ENCODE results near the gene SLC39A6.
"Not testable (repeated sequence)": the region's sequence is repeated elsewhere in the genome, so short reads cannot be mapped to it uniquely, and the experiment has no call there.

Gene SLC39A6

GRCh38 chr18:36066001-36066400 lies 63.1 kb downstream of the SLC39A6 start:
- H3K4me2 ChIP-seq (ENCODE audit: low read length) = peak overlapping the region; percentile 82
- no peaks in the 10 kb centered on the region for H3K4me1 ChIP-seq (ENCODE audit: control insufficient read depth, low read depth, low read length)
- H3K23ac ChIP-seq (ENCODE audit: low read length) = no peak overlapping the region
- H2AK5ac ChIP-seq (ENCODE audit: low read length) = no peak overlapping the region
- H3K9ac ChIP-seq (ENCODE audit: low read length) = peak overlapping the region; percentile 96
- no peaks in the 10 kb centered on the region for H3K36me3 ChIP-seq (ENCODE audit: control insufficient read depth, insufficient read depth, low read length)
- no CpG with 5 or more reads among the region's 5 CpGs for WGBS (ENCODE audit: extremely low coverage, insufficient coverage, low lambda C conversion rate)
- H3K4me3 ChIP-seq (ENCODE audit: low read length) = peak overlapping the region; percentile 19
- H3K27me3 ChIP-seq (ENCODE audit: insufficient read depth, low read length, poor library complexity) = no peaks in the 10 kb centered on the region
- H2BK15ac ChIP-seq (replicated peaks; ENCODE audit: low read depth) = no peak overlapping the region
- peaks cover 1% of the 10 kb centered on the region for H3K79me1 ChIP-seq (ENCODE audit: low read length)
- no peak for DNase-seq
- no peak overlapping the region for H2BK120ac ChIP-seq (ENCODE audit: low read depth, low read length)
- H3K18ac ChIP-seq (ENCODE audit: low read length) = no peak overlapping the region
- H2BK5ac ChIP-seq (ENCODE audit: low read length) = no peak overlapping the region
- H4K8ac ChIP-seq (ENCODE audit: low read depth, low read length) = no peak overlapping the region
- H3K56ac ChIP-seq (ENCODE audit: low read length) = peak overlapping the region; percentile 73
- no peak overlapping the region for H3K4ac ChIP-seq (ENCODE audit: low read depth, low read length)
- H3K79me2 ChIP-seq (ENCODE audit: control insufficient read depth, insufficient read depth, low read length) = peaks cover 52% of the 10 kb centered on the region
- no peak overlapping the region for H3K27ac ChIP-seq (ENCODE audit: low read depth, low read length)
- H4K5ac ChIP-seq (ENCODE audit: low read length) = no peak overlapping the region

GRCh38 chr18:36064809-36065079 lies 64.4 kb downstream of the SLC39A6 start:
- WGBS (ENCODE audit: extremely low coverage, insufficient coverage, low lambda C conversion rate) = no CpG with 5 or more reads among the region's 9 CpGs
- H4K8ac ChIP-seq (ENCODE audit: low read depth, low read length) = not testable (repeated sequence)

GRCh38 chr18:36064027-36064808 lies 64.9 kb downstream of the SLC39A6 start:
- no CpG with 5 or more reads among the region's 31 CpGs for WGBS (ENCODE audit: extremely low coverage, insufficient coverage, low lambda C conversion rate)
- H3K79me1 ChIP-seq (ENCODE audit: low read length) = peaks cover 1% of the 10 kb centered on the region
- H3K4ac ChIP-seq (ENCODE audit: low read depth, low read length) = no peak overlapping the region
- no peak overlapping the region for H3K4me3 ChIP-seq (ENCODE audit: low read length)
- H3K56ac ChIP-seq (ENCODE audit: low read length) = no peak overlapping the region
- H3K4me2 ChIP-seq (ENCODE audit: low read length) = no peak overlapping the region
- no peaks in the 10 kb centered on the region for H3K27me3 ChIP-seq (ENCODE audit: insufficient read depth, low read length, poor library complexity)
- no peak overlapping the region for H4K5ac ChIP-seq (ENCODE audit: low read length)
- no peak overlapping the region for H2BK120ac ChIP-seq (ENCODE audit: low read depth, low read length)
- H2BK5ac ChIP-seq (ENCODE audit: low read length) = no peak overlapping the region
- H3K4me1 ChIP-seq (ENCODE audit: control insufficient read depth, low read depth, low read length) = no peaks in the 10 kb centered on the region
- H3K23ac ChIP-seq (ENCODE audit: low read length) = no peak overlapping the region
- H2BK15ac ChIP-seq (replicated peaks; ENCODE audit: low read depth) = no peak overlapping the region
- H3K36me3 ChIP-seq (ENCODE audit: control insufficient read depth, insufficient read depth, low read length) = no peaks in the 10 kb centered on the region
- no peak overlapping the region for H2AK5ac ChIP-seq (ENCODE audit: low read length)
- no peak overlapping the region for H3K27ac ChIP-seq (ENCODE audit: low read depth, low read length)
- H3K9ac ChIP-seq (ENCODE audit: low read length) = no peak overlapping the region
- H3K18ac ChIP-seq (ENCODE audit: low read length) = no peak overlapping the region
- peaks cover 59% of the 10 kb centered on the region for H3K79me2 ChIP-seq (ENCODE audit: control insufficient read depth, insufficient read depth, low read length)
- no peak overlapping the region for H4K8ac ChIP-seq (ENCODE audit: low read depth, low read length)
- no peak for DNase-seq

More at GRCh38 chr18:36064809-36065079, 64.4 kb downstream of the SLC39A6 start:
- H3K9ac ChIP-seq (ENCODE audit: low read length); H3K27me3 ChIP-seq (ENCODE audit: insufficient read depth, low read length, poor library complexity); H4K5ac ChIP-seq (ENCODE audit: low read length); H3K23ac ChIP-seq (ENCODE audit: low read length); H2BK5ac ChIP-seq (ENCODE audit: low read length); DNase-seq; H3K4me2 ChIP-seq (ENCODE audit: low read length); H3K4me3 ChIP-seq (ENCODE audit: low read length); H3K18ac ChIP-seq (ENCODE audit: low read length); H2AK5ac ChIP-seq (ENCODE audit: low read length); H3K4me1 ChIP-seq (ENCODE audit: control insufficient read depth, low read depth, low read length); H3K79me1 ChIP-seq (ENCODE audit: low read length); H3K36me3 ChIP-seq (ENCODE audit: control insufficient read depth, insufficient read depth, low read length); H3K4ac ChIP-seq (ENCODE audit: low read depth, low read length); H3K56ac ChIP-seq (ENCODE audit: low read length); H2BK15ac ChIP-seq (replicated peaks; ENCODE audit: low read depth); H3K27ac ChIP-seq (ENCODE audit: low read depth, low read length); H2BK120ac ChIP-seq (ENCODE audit: low read depth, low read length): not testable (repeated sequence)
- peaks cover 59% of the 10 kb centered on the region for H3K79me2 ChIP-seq (ENCODE audit: control insufficient read depth, insufficient read depth, low read length)

GRCh38 chr18:36058674-36059073 lies 70.5 kb downstream of the SLC39A6 start:
- DNase-seq = no peak
- Histone ChIP-seq H2BK5ac (ENCODE audit: low read length) (no peak overlapping the region), H3K4ac (ENCODE audit: low read depth, low read length) (no peak overlapping the region), H3K23ac (ENCODE audit: low read length) (no peak overlapping the region), H3K4me1 (ENCODE audit: control insufficient read depth, low read depth, low read length) (no peaks in the 10 kb centered on the region), H2BK120ac (ENCODE audit: low read depth, low read length) (no peak overlapping the region), H3K79me1 (ENCODE audit: low read length) (peaks cover 4% of the 10 kb centered on the region), H3K79me2 (ENCODE audit: control insufficient read depth, insufficient read depth, low read length) (peaks cover 62% of the 10 kb centered on the region), H3K18ac (ENCODE audit: low read length) (no peak overlapping the region), H2AK5ac (ENCODE audit: low read length) (no peak overlapping the region), H3K27ac (ENCODE audit: low read depth, low read length) (no peak overlapping the region), H3K9ac (ENCODE audit: low read length) (no peak overlapping the region), H3K4me2 (ENCODE audit: low read length) (no peak overlapping the region), H2BK15ac (replicated peaks; ENCODE audit: low read depth) (no peak overlapping the region), H3K56ac (ENCODE audit: low read length) (no peak overlapping the region), H3K36me3 (ENCODE audit: control insufficient read depth, insufficient read depth, low read length) (no peaks in the 10 kb centered on the region), H4K8ac (ENCODE audit: low read depth, low read length) (no peak overlapping the region), H4K5ac (ENCODE audit: low read length) (no peak overlapping the region), H3K4me3 (ENCODE audit: low read length) (no peak overlapping the region), H3K27me3 (ENCODE audit: insufficient read depth, low read length, poor library complexity) (no peaks in the 10 kb centered on the region)
- WGBS (ENCODE audit: extremely low coverage, insufficient coverage, low lambda C conversion rate) = no CpG with 5 or more reads among the region's 3 CpGs

All from mesendoderm (in vitro differentiated cells).